ENCODE measurements around the gene B3GNT2.

DNA sequence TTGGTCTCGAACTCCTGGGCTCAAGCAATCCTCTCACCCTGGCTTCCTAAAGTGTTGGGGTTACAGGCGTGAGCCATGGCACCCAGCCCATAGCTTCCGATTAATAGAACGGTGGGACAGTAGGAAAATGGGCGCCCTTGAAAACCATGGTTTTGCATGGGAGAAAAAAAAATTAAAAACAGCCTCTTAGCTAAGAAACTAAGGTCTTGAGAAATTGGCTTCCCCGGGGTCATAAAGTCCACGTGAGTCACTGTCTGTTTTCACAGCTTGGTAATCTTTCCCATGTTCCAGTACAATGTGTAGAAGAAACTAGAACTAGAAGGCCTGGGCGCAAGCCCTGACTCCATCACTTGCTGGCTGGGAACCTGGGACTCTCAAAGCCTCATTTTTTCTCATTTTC lies 20.7 kb downstream of the B3GNT2 start:
- TF ChIP-seq SNAI2 (CRISPR knock-in tag; IDR thresholded peaks at IDR 0.05) = no peak
- TF ChIP-seq OSR1 (CRISPR knock-in tag; IDR thresholded peaks at IDR 0.05) = no peak
- no peak for TF ChIP-seq ZNF565 (CRISPR knock-in tag; conservative IDR thresholded peaks at IDR 0.05; ENCODE audit: low read depth)
- no peak for TF ChIP-seq PATZ1 (CRISPR knock-in tag; IDR thresholded peaks at IDR 0.05; ENCODE audit: borderline replicate concordance)
- no peak for TF ChIP-seq ARNTL (CRISPR knock-in tag; IDR thresholded peaks at IDR 0.05; ENCODE audit: borderline replicate concordance, low read depth)
- no peak for TF ChIP-seq BACH2 (CRISPR knock-in tag; IDR thresholded peaks at IDR 0.05; ENCODE audit: borderline replicate concordance)
- TF ChIP-seq ZFP30 (CRISPR knock-in tag; IDR thresholded peaks at IDR 0.05) = no peak

All from SK-N-SH treated with all-trans-retinoic acid at 6 μM for 48 hours (cell line).